ENCODE data around the gene ZNG1A.
"Not testable (repeated sequence)": the region's sequence is repeated elsewhere in the genome, so short reads cannot be mapped to it uniquely, and the experiment has no call there.

The ZNG1A gene

DNA sequence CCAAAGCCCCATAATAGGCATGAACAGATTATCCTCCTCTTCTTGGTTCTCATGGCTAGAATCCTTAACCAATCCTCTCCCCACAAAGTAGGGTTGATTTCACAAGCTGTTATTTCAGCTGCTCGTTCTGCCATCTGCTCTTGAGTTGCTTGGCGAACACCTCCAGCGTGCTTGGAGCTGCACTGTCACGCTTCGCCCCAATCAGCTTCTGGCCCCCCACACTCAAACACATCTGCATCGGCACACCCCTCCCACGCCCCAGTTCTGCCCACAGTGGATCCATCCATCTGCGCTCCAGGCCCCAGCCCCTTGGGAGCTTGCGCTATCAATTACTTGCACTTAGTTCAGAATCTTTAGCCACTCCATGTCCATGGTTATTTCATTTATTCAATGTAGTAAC is 78.4 kb downstream of the ZNG1A start:
- not testable (repeated sequence) for H4K12ac ChIP-seq (ENCODE audit: low read depth, low read length); H3K4me2 ChIP-seq (ENCODE audit: low read length); H2AK5ac ChIP-seq (ENCODE audit: low read length); H3K27me3 ChIP-seq (ENCODE audit: insufficient read depth, low read length); DNase-seq; H3K9me3 ChIP-seq (ENCODE audit: insufficient read depth, low read depth, low read length); H3K4me1 ChIP-seq (ENCODE audit: control insufficient read depth in 1 of 2, insufficient read depth in 2 of 2, low read length in 2 of 2); H3K23ac ChIP-seq (ENCODE audit: low read length); H2AFZ ChIP-seq (ENCODE audit: insufficient read depth, low read length, poor library complexity); H3K36me3 ChIP-seq (ENCODE audit: control insufficient read depth in 1 of 2, insufficient read depth in 2 of 2, low read length in 2 of 2); H3K27ac ChIP-seq (ENCODE audit: low read depth, low read length); H3K9ac ChIP-seq (ENCODE audit: low read length); H3K4ac ChIP-seq (ENCODE audit: low read depth, low read length); H2BK120ac ChIP-seq (ENCODE audit: insufficient read depth, low read length, poor library complexity); H4K91ac ChIP-seq (ENCODE audit: low read depth, low read length); H3K4me3 ChIP-seq (ENCODE audit: low read depth, low read length); H3K79me2 ChIP-seq (ENCODE audit: control insufficient read depth, insufficient read depth, low read length, poor library complexity); H3K18ac ChIP-seq (ENCODE audit: low read length); H3K14ac ChIP-seq (ENCODE audit: low read length); H3K79me1 ChIP-seq (ENCODE audit: low read length); H2BK5ac ChIP-seq (ENCODE audit: low read depth, low read length, poor library complexity); H2BK12ac ChIP-seq (ENCODE audit: low read length); H4K8ac ChIP-seq (ENCODE audit: low read depth, low read length)
- no CpG with 5 or more reads among the region's 9 CpGs for WGBS (ENCODE audit: extremely low coverage, insufficient coverage, insufficient read length)

GRCh38 chr9:99867-100266 is 79.0 kb downstream of the ZNG1A start:
- not testable (repeated sequence) for H3K27me3 ChIP-seq (ENCODE audit: insufficient read depth, low read length); H3K79me2 ChIP-seq (ENCODE audit: control insufficient read depth, insufficient read depth, low read length, poor library complexity); H3K9me3 ChIP-seq (ENCODE audit: insufficient read depth, low read depth, low read length); DNase-seq; H3K4ac ChIP-seq (ENCODE audit: low read depth, low read length); H3K36me3 ChIP-seq (ENCODE audit: control insufficient read depth in 1 of 2, insufficient read depth in 2 of 2, low read length in 2 of 2); H3K27ac ChIP-seq (ENCODE audit: low read depth, low read length); H2AFZ ChIP-seq (ENCODE audit: insufficient read depth, low read length, poor library complexity); H4K91ac ChIP-seq (ENCODE audit: low read depth, low read length); H2BK5ac ChIP-seq (ENCODE audit: low read depth, low read length, poor library complexity); H2AK5ac ChIP-seq (ENCODE audit: low read length); H3K4me1 ChIP-seq (ENCODE audit: control insufficient read depth in 1 of 2, insufficient read depth in 2 of 2, low read length in 2 of 2); H3K4me3 ChIP-seq (ENCODE audit: low read depth, low read length); H3K9ac ChIP-seq (ENCODE audit: low read length); H3K14ac ChIP-seq (ENCODE audit: low read length); H4K8ac ChIP-seq (ENCODE audit: low read depth, low read length); H2BK12ac ChIP-seq (ENCODE audit: low read length); H2BK120ac ChIP-seq (ENCODE audit: insufficient read depth, low read length, poor library complexity); H3K23ac ChIP-seq (ENCODE audit: low read length); H3K79me1 ChIP-seq (ENCODE audit: low read length); H4K12ac ChIP-seq (ENCODE audit: low read depth, low read length); H3K18ac ChIP-seq (ENCODE audit: low read length); H3K4me2 ChIP-seq (ENCODE audit: low read length)
- WGBS (ENCODE audit: extremely low coverage, insufficient coverage, insufficient read length): no CpG with 5 or more reads among the region's 6 CpGs

DNA sequence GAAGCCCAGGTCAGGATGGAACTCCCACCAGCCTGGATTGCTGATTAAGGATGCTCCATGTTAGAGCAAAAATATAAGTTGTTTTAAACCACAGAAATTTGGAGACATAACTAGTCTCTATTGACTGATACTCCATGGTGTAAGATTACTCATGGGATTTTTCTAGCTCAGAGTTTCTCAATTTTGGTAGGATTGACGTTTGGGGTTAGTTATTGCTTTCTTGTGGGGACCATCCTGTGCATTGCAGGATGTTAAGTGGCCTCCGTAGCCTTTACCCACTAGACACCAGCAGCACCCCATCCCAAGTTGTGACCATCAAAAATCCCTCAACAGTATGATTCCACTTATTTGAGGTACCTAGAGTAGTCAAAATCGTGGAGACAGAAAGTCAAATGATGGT is 80.1 kb downstream of the ZNG1A start:
- H3K4me2 ChIP-seq (ENCODE audit: low read length); H2AK5ac ChIP-seq (ENCODE audit: low read length); H3K79me2 ChIP-seq (ENCODE audit: control insufficient read depth, insufficient read depth, low read length, poor library complexity); H2AFZ ChIP-seq (ENCODE audit: insufficient read depth, low read length, poor library complexity); DNase-seq; H3K27ac ChIP-seq (ENCODE audit: low read depth, low read length); H4K12ac ChIP-seq (ENCODE audit: low read depth, low read length); H3K23ac ChIP-seq (ENCODE audit: low read length); H3K9ac ChIP-seq (ENCODE audit: low read length); H3K14ac ChIP-seq (ENCODE audit: low read length); H3K79me1 ChIP-seq (ENCODE audit: low read length); H4K8ac ChIP-seq (ENCODE audit: low read depth, low read length); H3K4me1 ChIP-seq (ENCODE audit: control insufficient read depth in 1 of 2, insufficient read depth in 2 of 2, low read length in 2 of 2); H2BK120ac ChIP-seq (ENCODE audit: insufficient read depth, low read length, poor library complexity); H3K4ac ChIP-seq (ENCODE audit: low read depth, low read length); H3K4me3 ChIP-seq (ENCODE audit: low read depth, low read length); H4K91ac ChIP-seq (ENCODE audit: low read depth, low read length); H3K9me3 ChIP-seq (ENCODE audit: insufficient read depth, low read depth, low read length); H3K27me3 ChIP-seq (ENCODE audit: insufficient read depth, low read length); H3K18ac ChIP-seq (ENCODE audit: low read length); H2BK12ac ChIP-seq (ENCODE audit: low read length); H3K36me3 ChIP-seq (ENCODE audit: control insufficient read depth in 1 of 2, insufficient read depth in 2 of 2, low read length in 2 of 2); H2BK5ac ChIP-seq (ENCODE audit: low read depth, low read length, poor library complexity): not testable (repeated sequence)
- no CpG with 5 or more reads among the region's 3 CpGs for WGBS (ENCODE audit: extremely low coverage, insufficient coverage, insufficient read length)

DNA sequence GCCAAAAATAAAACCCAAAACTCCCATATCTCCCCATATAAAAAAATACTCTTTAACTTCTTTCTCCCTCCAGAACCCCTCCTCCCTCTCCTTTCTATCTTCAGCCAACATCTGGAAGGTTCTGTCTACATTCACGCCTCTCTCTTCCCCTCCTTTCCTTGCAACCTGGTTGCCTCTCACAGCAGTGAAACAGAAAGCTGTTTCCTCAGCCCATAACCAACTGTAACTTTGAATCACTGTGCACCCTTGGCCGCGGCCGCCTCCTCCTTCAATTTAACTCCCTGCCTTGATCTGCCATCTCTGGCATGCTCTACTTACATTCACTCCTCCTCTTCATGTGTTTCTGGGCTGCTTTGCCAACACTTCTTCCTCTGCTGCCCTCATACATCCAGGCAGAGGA is 83.9 kb downstream of the ZNG1A start:
- H3K18ac ChIP-seq (ENCODE audit: low read length); H3K4me1 ChIP-seq (ENCODE audit: control insufficient read depth in 1 of 2, insufficient read depth in 2 of 2, low read length in 2 of 2); H2BK120ac ChIP-seq (ENCODE audit: insufficient read depth, low read length, poor library complexity); H3K14ac ChIP-seq (ENCODE audit: low read length); H2AK5ac ChIP-seq (ENCODE audit: low read length); H4K91ac ChIP-seq (ENCODE audit: low read depth, low read length); H3K9me3 ChIP-seq (ENCODE audit: insufficient read depth, low read depth, low read length); H3K23ac ChIP-seq (ENCODE audit: low read length); H3K27ac ChIP-seq (ENCODE audit: low read depth, low read length); H3K4me2 ChIP-seq (ENCODE audit: low read length); H3K36me3 ChIP-seq (ENCODE audit: control insufficient read depth in 1 of 2, insufficient read depth in 2 of 2, low read length in 2 of 2); H3K4me3 ChIP-seq (ENCODE audit: low read depth, low read length); DNase-seq; H2BK12ac ChIP-seq (ENCODE audit: low read length); H4K12ac ChIP-seq (ENCODE audit: low read depth, low read length); H3K9ac ChIP-seq (ENCODE audit: low read length); H3K79me1 ChIP-seq (ENCODE audit: low read length); H3K79me2 ChIP-seq (ENCODE audit: control insufficient read depth, insufficient read depth, low read length, poor library complexity); H3K4ac ChIP-seq (ENCODE audit: low read depth, low read length); H2BK5ac ChIP-seq (ENCODE audit: low read depth, low read length, poor library complexity); H4K8ac ChIP-seq (ENCODE audit: low read depth, low read length); H2AFZ ChIP-seq (ENCODE audit: insufficient read depth, low read length, poor library complexity); H3K27me3 ChIP-seq (ENCODE audit: insufficient read depth, low read length): not testable (repeated sequence)
- no CpG with 5 or more reads among the region's 4 CpGs for WGBS (ENCODE audit: extremely low coverage, insufficient coverage, insufficient read length)
